NCI-H345 (cell line): Measurements from ENCODE around the gene ZBTB20.
"Not testable (repeated sequence)": the region's sequence is repeated elsewhere in the genome, so short reads cannot be mapped to it uniquely, and the experiment has no call there.

Experiments
- DNase-seq: peaks from one replicate; lab custom pipeline; 2025; lab: John Stamatoyannopoulos, UW

Gene ZBTB20

GRCh38 chr3:114714237-114714636 lies 432.9 kb downstream of the ZBTB20 start:
- DNase-seq = peak; percentile 2

GRCh38 chr3:114712728-114713492 lies 434.2 kb downstream of the ZBTB20 start:
- DNase-seq = no peak

- no peak for DNase-seq
Observed at GRCh38 chr3:114711321-114711886, 435.7 kb downstream of the ZBTB20 start.

GRCh38 chr3:114709102-114709501 lies 438.0 kb downstream of the ZBTB20 start:
- DNase-seq = no peak

- no peak for DNase-seq
Observed at GRCh38 chr3:114707252-114707860, 439.7 kb downstream of the ZBTB20 start.

- DNase-seq = no peak
Observed at GRCh38 chr3:114706591-114707232, 440.4 kb downstream of the ZBTB20 start.

- no peak for DNase-seq
Observed at GRCh38 chr3:114700637-114701234, 446.4 kb downstream of the ZBTB20 start.

GRCh38 chr3:114698146-114699105 lies 448.7 kb downstream of the ZBTB20 start:
- no peak for DNase-seq

- DNase-seq = no peak
Observed at GRCh38 chr3:114697401-114697800, 449.7 kb downstream of the ZBTB20 start.

- DNase-seq = no peak
Observed at GRCh38 chr3:114694251-114694650, 452.8 kb downstream of the ZBTB20 start.

- DNase-seq = no peak
Observed at GRCh38 chr3:114691871-114692270, 455.2 kb downstream of the ZBTB20 start.

GRCh38 chr3:114690911-114691310 lies 456.2 kb downstream of the ZBTB20 start:
- no peak for DNase-seq

- no peak for DNase-seq
Observed at GRCh38 chr3:114687151-114687550, 459.9 kb downstream of the ZBTB20 start.

GRCh38 chr3:114686621-114687020 lies 460.5 kb downstream of the ZBTB20 start:
- DNase-seq = no peak

- no peak for DNase-seq
Observed at GRCh38 chr3:114685161-114685560, 461.9 kb downstream of the ZBTB20 start.

GRCh38 chr3:114680299-114680698 lies 466.8 kb downstream of the ZBTB20 start:
- no peak for DNase-seq

GRCh38 chr3:114679773-114680172 lies 467.3 kb downstream of the ZBTB20 start:
- not testable (repeated sequence) for DNase-seq

GRCh38 chr3:114675104-114675503 lies 472.0 kb downstream of the ZBTB20 start:
- DNase-seq = no peak

- no peak for DNase-seq
Observed at GRCh38 chr3:114674036-114674435, 473.1 kb downstream of the ZBTB20 start.

GRCh38 chr3:114673481-114673880 lies 473.6 kb downstream of the ZBTB20 start:
- DNase-seq = no peak
